Stimulated activated CD8-positive, alpha-beta memory T cell treated with anti-CD3 and anti-CD28 coated beads, Interleukin-2, amount 100 ng/mL, for 48 hours (primary cell): Measurements from ENCODE around the gene ZNF280D.
A peak's percentile ranks its signal among the peaks of the same experiment; 100 is the strongest.
"Not testable (repeated sequence)": the region's sequence is repeated elsewhere in the genome, so short reads cannot be mapped to it uniquely, and the experiment has no call there.

Experiments used
- DNase-seq, 2 donors: peaks; one replicate each; pipeline ENCODE4 v3.0.0-alpha.2; 2020; ENCODE audit warnings: low read depth in 2 of 2

The ZNF280D gene

GRCh38 chr15:56733136-56734012 is at the start of gene ZNF280D:
Gene ZNF280D, minus strand, starts transcription at chr15:56733509. Its CDS starts 26,400 bp downstream, at chr15:56707109.
- peak; percentile 63 to 68 for DNase-seq

GRCh38 chr15:56782306-56782705 is 49.0 kb upstream of the ZNF280D start:
- no peak for DNase-seq

GRCh38 chr15:56781666-56782065 is 48.4 kb upstream of the ZNF280D start:
- no peak for DNase-seq

- peak; percentile 0 to 3 for DNase-seq
Measured at GRCh38 chr15:56780102-56780725, 46.9 kb upstream of the ZNF280D start.

GRCh38 chr15:56779449-56779848 is 46.1 kb upstream of the ZNF280D start:
- DNase-seq, result not testable (repeated sequence)

- DNase-seq, result no peak
Measured at GRCh38 chr15:56778761-56779160, 45.5 kb upstream of the ZNF280D start.

- DNase-seq, result no peak
Measured at GRCh38 chr15:56776839-56777238, 43.5 kb upstream of the ZNF280D start.

GRCh38 chr15:56775641-56776040 is 42.3 kb upstream of the ZNF280D start:
- DNase-seq, result no peak

GRCh38 chr15:56774356-56774755 is 41.0 kb upstream of the ZNF280D start:
- no peak for DNase-seq

- DNase-seq, result no peak
Measured at GRCh38 chr15:56772868-56773639, 39.7 kb upstream of the ZNF280D start.

GRCh38 chr15:56770173-56770572 is 36.9 kb upstream of the ZNF280D start:
- no peak for DNase-seq

GRCh38 chr15:56767315-56767714 is 34.0 kb upstream of the ZNF280D start:
- DNase-seq, result no peak

GRCh38 chr15:56765251-56765650 is 31.9 kb upstream of the ZNF280D start:
- no peak for DNase-seq

- no peak for DNase-seq
Measured at GRCh38 chr15:56763141-56763895, 30.0 kb upstream of the ZNF280D start.

GRCh38 chr15:56760186-56760585 is 26.9 kb upstream of the ZNF280D start:
- DNase-seq, result no peak

- no peak for DNase-seq
Measured at GRCh38 chr15:56759450-56759845, 26.1 kb upstream of the ZNF280D start.

GRCh38 chr15:56758770-56759449 is 25.6 kb upstream of the ZNF280D start:
- DNase-seq, result no peak

- no peak for DNase-seq
Measured at GRCh38 chr15:56757875-56758274, 24.6 kb upstream of the ZNF280D start.

GRCh38 chr15:56754772-56755370 is 21.6 kb upstream of the ZNF280D start:
- no peak for DNase-seq

GRCh38 chr15:56752986-56753385 is 19.7 kb upstream of the ZNF280D start:
- no peak for DNase-seq

- DNase-seq, result no peak
Measured at GRCh38 chr15:56749982-56750381, 16.7 kb upstream of the ZNF280D start.
